SH-SY5Y (cell line): ENCODE results near the gene SOX6.

ENCODE experiments used
- GATA2 ChIP-seq: IDR thresholded peaks from 2 replicates; pipeline ENCODE4 v1.6.1; 2011; ENCODE audit warnings: mild to moderate bottlenecking, low read depth, low read length
- GATA3 ChIP-seq: IDR thresholded peaks from 2 replicates; pipeline ENCODE4 v1.6.1; 2011; ENCODE audit warnings: low read depth, mild to moderate bottlenecking, low read length, moderate library complexity

GRCh38 chr11:15958910-15959309, 397.4 kb downstream of the SOX6 start:
- no peak for TF ChIP-seq GATA3
- no peak for TF ChIP-seq GATA2
